ENCODE measurements around the gene DACH1. TPM values are rescaled to one million over a fixed set of nuclear protein-coding genes. Genes with fewer than 3 reads are reported as not detected.

DACH1 gene
- total RNA-seq, 4 donors from 2014 or later: 1.0 to 6.3 (median 2.4) TPM

- no peak overlapping the region for H3K4me3 ChIP-seq
- H3K27ac ChIP-seq: no peak overlapping the region
- no peak for DNase-seq (ENCODE audit: low spot score in 2 of 2)
- H3K27me3 ChIP-seq: no peaks in the 10 kb centered on the region
- TF ChIP-seq POLR2AphosphoS5 (IDR thresholded peaks at IDR 0.05) (no peak), EP300 (IDR thresholded peaks at IDR 0.05) (no peak)
- no peaks in the 10 kb centered on the region for H3K36me3 ChIP-seq
- no peaks in the 10 kb centered on the region for H3K4me1 ChIP-seq
- H3K9me3 ChIP-seq: no peaks in the 10 kb centered on the region
Observed at GRCh38 chr13:71513411-71514033, 353.5 kb downstream of the DACH1 start.

GRCh38 chr13:71503781-71504180 lies 363.2 kb downstream of the DACH1 start:
- Histone ChIP-seq H3K4me3 (no peak overlapping the region), H3K27ac (no peak overlapping the region), H3K27me3 (no peaks in the 10 kb centered on the region), H3K36me3 (no peaks in the 10 kb centered on the region), H3K9me3 (no peaks in the 10 kb centered on the region), H3K4me1 (no peaks in the 10 kb centered on the region)
- TF ChIP-seq CTCF (IDR thresholded peaks at IDR 0.05): no peak
- TF ChIP-seq POLR2A (IDR thresholded peaks at IDR 0.05): no peak
- no peak for TF ChIP-seq EP300 (IDR thresholded peaks at IDR 0.05)
- TF ChIP-seq POLR2AphosphoS5 (IDR thresholded peaks at IDR 0.05): no peak
- DNase-seq (ENCODE audit: low spot score in 2 of 2): no peak
- 82% methylated on average over 3 of the region's 3 CpGs for WGBS

- 80% methylated on average over 4 of the region's 4 CpGs for WGBS
- Histone ChIP-seq H3K4me1 (no peaks in the 10 kb centered on the region), H3K27ac (no peak overlapping the region), H3K27me3 (no peaks in the 10 kb centered on the region), H3K36me3 (no peaks in the 10 kb centered on the region), H3K9me3 (no peaks in the 10 kb centered on the region), H3K4me3 (no peak overlapping the region)
- no peak for TF ChIP-seq CTCF (IDR thresholded peaks at IDR 0.05)
- TF ChIP-seq POLR2AphosphoS5 (IDR thresholded peaks at IDR 0.05): no peak
- no peak for TF ChIP-seq POLR2A (IDR thresholded peaks at IDR 0.05)
- TF ChIP-seq EP300 (IDR thresholded peaks at IDR 0.05): no peak
- no peak for DNase-seq (ENCODE audit: low spot score in 2 of 2)
Observed at GRCh38 chr13:71499944-71500514, 367.0 kb downstream of the DACH1 start.

GRCh38 chr13:71499235-71499634 lies 367.8 kb downstream of the DACH1 start:
- Histone ChIP-seq H3K27ac (no peak overlapping the region), H3K36me3 (no peaks in the 10 kb centered on the region), H3K9me3 (no peaks in the 10 kb centered on the region), H3K27me3 (no peaks in the 10 kb centered on the region), H3K4me1 (no peaks in the 10 kb centered on the region), H3K4me3 (no peak overlapping the region)
- TF ChIP-seq POLR2AphosphoS5 (IDR thresholded peaks at IDR 0.05) (no peak), POLR2A (IDR thresholded peaks at IDR 0.05) (no peak), EP300 (IDR thresholded peaks at IDR 0.05) (no peak), CTCF (IDR thresholded peaks at IDR 0.05) (no peak)
- no peak for DNase-seq (ENCODE audit: low spot score in 2 of 2)
- 66% methylated on average over 2 of the region's 2 CpGs for WGBS

GRCh38 chr13:71493189-71493588 lies 373.8 kb downstream of the DACH1 start:
- no peak for DNase-seq (ENCODE audit: low spot score in 2 of 2)
- TF ChIP-seq POLR2AphosphoS5 (IDR thresholded peaks at IDR 0.05): no peak
- no peak for TF ChIP-seq CTCF (IDR thresholded peaks at IDR 0.05)
- TF ChIP-seq POLR2A (IDR thresholded peaks at IDR 0.05): no peak
- no peak for TF ChIP-seq EP300 (IDR thresholded peaks at IDR 0.05)
- no peak overlapping the region for H3K27ac ChIP-seq
- no peaks in the 10 kb centered on the region for H3K4me1 ChIP-seq
- H3K36me3 ChIP-seq: no peaks in the 10 kb centered on the region
- no peak overlapping the region for H3K4me3 ChIP-seq
- H3K27me3 ChIP-seq: no peaks in the 10 kb centered on the region
- no peaks in the 10 kb centered on the region for H3K9me3 ChIP-seq
- whole genome bisulfite sequencing: 74% methylated on average over 2 of the region's 2 CpGs

Measured in suprapubic skin (tissue), 4 donors.